NT2/D1 (cell line): ENCODE results near the gene TMEM184A.

Source experiments
- SUZ12 ChIP-seq: IDR thresholded peaks from 2 replicates; pipeline ENCODE4 v1.6.1; 2011; ENCODE audit not compliant: insufficient read length, insufficient read depth; ENCODE audit errors: extremely low read depth
- YY1 ChIP-seq: IDR thresholded peaks from 2 replicates; pipeline ENCODE4 v1.6.1; 2011; ENCODE audit not compliant: insufficient read length, insufficient read depth
- ZNF274 ChIP-seq: IDR thresholded peaks from 2 replicates; pipeline ENCODE4 v1.6.1; 2011; ENCODE audit warnings: mild to moderate bottlenecking, low read depth, low read length

GRCh38 chr7:1557006-1557405, 1.0 kb upstream of the TMEM184A start:
- no peak for TF ChIP-seq YY1
- no peak for TF ChIP-seq ZNF274
- TF ChIP-seq SUZ12: no peak
